K562 (cell line): ENCODE data around the gene S100P. TPM values are rescaled to one million over a fixed set of nuclear protein-coding genes. Genes with fewer than 3 reads are reported as not detected.
A peak's percentile ranks its signal among the peaks of the same experiment; 100 is the strongest.

ENCODE experiments used
- ATF1 ChIP-seq, 2 experiments: fragments of 450-650 bp in 1 of 2; IDR thresholded peaks; 2 replicates each; pipeline ENCODE4 v1.6.1; 2016; ENCODE audit warnings: missing compliant biosample characterization in 1 of 2, missing genetic modification characterization in 1 of 2
- ATF3 ChIP-seq, 2 experiments: fragments of 450-650 bp in 1 of 2; sonication (generic) in 1 of 2; formaldehyde crosslinking in 1 of 2; IDR thresholded peaks in 1 of 2; conservative IDR thresholded peaks in 1 of 2; 2 replicates each; pipeline versions ENCODE4 v1.6.1 to v1.8.1; 2016 to 2023; ENCODE audit warnings: mild to moderate bottlenecking in 2 of 2, moderate library complexity in 2 of 2, inconsistent platforms in 1 of 2, missing genetic modification reagents in 1 of 2
- BRF1 ChIP-seq: IDR thresholded peaks from 3 replicates; pipeline ENCODE4 v1.6.1; 2011; ENCODE audit warnings: borderline replicate concordance, mild to moderate bottlenecking; ENCODE audit not compliant: insufficient read length; ENCODE audit errors: extremely low read depth
- E2F6 ChIP-seq, 2 experiments: IDR thresholded peaks; 2 replicates each; pipeline ENCODE4 v1.6.1; 2011; ENCODE audit warnings: borderline replicate concordance in 1 of 2, control low read depth in 1 of 2, low read depth in 1 of 2, low read length in 1 of 2, mild to moderate bottlenecking in 1 of 2, mixed read lengths in 1 of 2, moderate library complexity in 1 of 2; ENCODE audit not compliant: insufficient read depth in 1 of 2, insufficient read length in 1 of 2, poor library complexity in 1 of 2, severe bottlenecking in 1 of 2; ENCODE audit errors: extremely low read depth in 1 of 2
- ELK3 ChIP-seq: fragments of 450-650 bp; formaldehyde crosslinking; IDR thresholded peaks from 2 replicates; pipeline ENCODE4 v1.4.0; 2020; ENCODE audit warnings: mild to moderate bottlenecking
- FOXP1 ChIP-seq: sonication (generic); formaldehyde crosslinking; IDR thresholded peaks from 2 replicates; pipeline ENCODE4 v1.8.0; 2022; ENCODE audit warnings: mild to moderate bottlenecking, missing genetic modification reagents
- HINFP ChIP-seq: fragments of 450-650 bp; conservative IDR thresholded peaks from 2 replicates; pipeline ENCODE4 v1.6.1; 2016; ENCODE audit warnings: missing genetic modification characterization, low read depth, mild to moderate bottlenecking, control low read depth, missing compliant biosample characterization
- HNRNPL ChIP-seq: fragments of 200-400 bp; formaldehyde crosslinking; IDR thresholded peaks from 2 replicates; pipeline ENCODE4 v1.6.1; 2017; ENCODE audit warnings: low read depth, mild to moderate bottlenecking, low read length
- MNT ChIP-seq, 2 experiments: fragments of 450-650 bp; conservative IDR thresholded peaks; 2 replicates each; pipeline ENCODE4 v1.6.1; 2017; ENCODE audit warnings: mild to moderate bottlenecking in 2 of 2, moderate library complexity in 2 of 2
- NR3C1 ChIP-seq: sonication (generic); formaldehyde crosslinking; IDR thresholded peaks from 2 replicates; pipeline ENCODE4 v1.8.1; 2022; ENCODE audit warnings: missing genetic modification reagents
- NUFIP1 ChIP-seq: fragments of 450-650 bp; IDR thresholded peaks from 2 replicates; pipeline ENCODE4 v1.6.1; 2018; ENCODE audit not compliant: partially characterized antibody
- TGIF2 ChIP-seq: sonication (generic); formaldehyde crosslinking; IDR thresholded peaks from 2 replicates; pipeline ENCODE4 v1.8.1; 2022; ENCODE audit warnings: mild to moderate bottlenecking, missing genetic modification reagents, moderate library complexity
- ZBED1 ChIP-seq: IDR thresholded peaks from 2 replicates; pipeline ENCODE4 v1.6.1; 2014
- ZNF232 ChIP-seq: sonication (generic); formaldehyde crosslinking; IDR thresholded peaks from 2 replicates; pipeline ENCODE4 v1.8.0; 2022; ENCODE audit warnings: mild to moderate bottlenecking, missing genetic modification reagents
- polyA plus RNA-seq, 8 experiments: library from polyadenylated mRNA; depleted of rRNA in 4 of 8; stranded (reverse) in 5 of 8; unstranded in 3 of 8; fragments of >200 nt; fragmentation: Nextera tagmentation in 2 of 8; fragmentation: Illumina TruSeq in 1 of 8; extraction: Ambion mirVana in 2 of 8; extraction: Trizol in 1 of 8; gene quantifications; 2 replicates each; pipeline versions ENCODE4 v1.2.1 to v1.2.3, GENCODE V29; 2011 to 2014; ENCODE audit warnings: inconsistent platforms in 1 of 8, missing spikeins in 1 of 8
- total RNA-seq, 7 experiments: library from RNA; depleted of rRNA in 6 of 7; stranded (reverse); fragments of >200 nt in 6 of 7; fragmentation: Illumina TruSeq in 2 of 7; extraction: Trizol in 2 of 7; gene quantifications; 2 replicates each; pipeline versions ENCODE4 v1.2.1 to v1.2.3, GENCODE V29; 2011 to 2021; ENCODE audit warnings: low replicate concordance in 1 of 7
- TF ChIP-seq, protein P1 (sequence below): sonication (generic); formaldehyde crosslinking; IDR thresholded peaks from 2 replicates; pipeline ENCODE4 v1.4.0; 2020; ENCODE audit warnings: mild to moderate bottlenecking, missing genetic modification reagents
- TF ChIP-seq, protein P2 (sequence below): sonication (generic); formaldehyde crosslinking; IDR thresholded peaks from 2 replicates; pipeline ENCODE4 v1.8.0; 2022; ENCODE audit warnings: mild to moderate bottlenecking, low read depth, missing genetic modification reagents

S100P gene
- total and polyA plus RNA-seq, 9 of the 15 experiments (the other 6 are each of a cell fraction or from before 2014, with no cell fraction given) = 4.1 to 23.8 (median 7.5) TPM

DNA sequence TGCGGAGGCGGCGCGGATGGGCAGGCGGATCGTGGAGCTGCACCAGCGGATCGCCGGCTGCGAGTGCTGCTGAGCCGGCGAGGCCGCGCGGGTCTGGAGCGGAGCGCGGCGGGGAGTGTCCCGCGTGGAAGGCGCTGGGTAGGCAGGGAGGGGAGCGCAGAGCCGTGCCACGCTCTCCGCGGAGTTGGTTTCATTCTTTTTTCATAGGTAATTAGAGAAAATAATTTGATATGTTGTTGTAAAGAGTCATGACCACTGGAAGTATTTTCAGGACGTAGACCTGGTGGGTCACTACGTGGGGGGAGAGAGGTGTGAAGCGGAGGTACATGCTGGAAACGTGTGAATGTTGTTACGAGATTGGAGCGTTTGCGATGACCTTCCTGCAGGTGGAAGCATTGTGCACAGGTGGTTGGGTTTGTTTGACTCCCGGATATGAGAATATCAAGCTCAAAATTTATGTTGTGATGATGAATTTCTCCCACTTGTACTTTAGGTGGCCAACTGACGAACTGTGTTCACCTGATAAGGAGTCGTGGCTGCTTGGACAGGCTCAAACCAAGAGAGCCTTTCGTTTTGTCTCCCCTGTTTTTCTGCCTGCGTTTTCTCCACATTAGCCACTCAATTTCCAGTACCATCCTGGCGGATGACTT is 19.1 kb upstream of the S100P start (continued):
- TF ChIP-seq, protein P1, sequence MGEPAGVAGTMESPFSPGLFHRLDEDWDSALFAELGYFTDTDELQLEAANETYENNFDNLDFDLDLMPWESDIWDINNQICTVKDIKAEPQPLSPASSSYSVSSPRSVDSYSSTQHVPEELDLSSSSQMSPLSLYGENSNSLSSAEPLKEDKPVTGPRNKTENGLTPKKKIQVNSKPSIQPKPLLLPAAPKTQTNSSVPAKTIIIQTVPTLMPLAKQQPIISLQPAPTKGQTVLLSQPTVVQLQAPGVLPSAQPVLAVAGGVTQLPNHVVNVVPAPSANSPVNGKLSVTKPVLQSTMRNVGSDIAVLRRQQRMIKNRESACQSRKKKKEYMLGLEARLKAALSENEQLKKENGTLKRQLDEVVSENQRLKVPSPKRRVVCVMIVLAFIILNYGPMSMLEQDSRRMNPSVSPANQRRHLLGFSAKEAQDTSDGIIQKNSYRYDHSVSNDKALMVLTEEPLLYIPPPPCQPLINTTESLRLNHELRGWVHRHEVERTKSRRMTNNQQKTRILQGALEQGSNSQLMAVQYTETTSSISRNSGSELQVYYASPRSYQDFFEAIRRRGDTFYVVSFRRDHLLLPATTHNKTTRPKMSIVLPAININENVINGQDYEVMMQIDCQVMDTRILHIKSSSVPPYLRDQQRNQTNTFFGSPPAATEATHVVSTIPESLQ (CRISPR knock-in tag) = no peak
- TF ChIP-seq HINFP = no peak
- TF ChIP-seq BRF1 = no peak
- TF ChIP-seq ZNF232 (CRISPR knock-in tag) = no peak
- TF ChIP-seq NUFIP1 = peak; percentile 56
- TF ChIP-seq TGIF2 (CRISPR knock-in tag) = no peak
- TF ChIP-seq, protein P2, sequence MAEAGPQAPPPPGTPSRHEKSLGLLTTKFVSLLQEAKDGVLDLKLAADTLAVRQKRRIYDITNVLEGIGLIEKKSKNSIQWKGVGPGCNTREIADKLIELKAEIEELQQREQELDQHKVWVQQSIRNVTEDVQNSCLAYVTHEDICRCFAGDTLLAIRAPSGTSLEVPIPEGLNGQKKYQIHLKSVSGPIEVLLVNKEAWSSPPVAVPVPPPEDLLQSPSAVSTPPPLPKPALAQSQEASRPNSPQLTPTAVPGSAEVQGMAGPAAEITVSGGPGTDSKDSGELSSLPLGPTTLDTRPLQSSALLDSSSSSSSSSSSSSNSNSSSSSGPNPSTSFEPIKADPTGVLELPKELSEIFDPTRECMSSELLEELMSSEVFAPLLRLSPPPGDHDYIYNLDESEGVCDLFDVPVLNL (CRISPR knock-in tag) = no peak
- TF ChIP-seq ATF3 (IDR thresholded peaks at IDR 0.05) = peak; percentile 41
- no peak for TF ChIP-seq ATF3 (CRISPR knock-in tag; conservative IDR thresholded peaks at IDR 0.05)
- TF ChIP-seq ELK3 (CRISPR knock-in tag) = no peak
- TF ChIP-seq FOXP1 (CRISPR knock-in tag) = 0 out of 2 replicates have a peak, but pooled peaks have one; percentile 33
- TF ChIP-seq MNT (conservative IDR thresholded peaks at IDR 0.05) = peak; percentile 27 to 72; a peak in 2 of 4 replicates
- TF ChIP-seq NR3C1 (CRISPR knock-in tag) = 0 out of 2 replicates have a peak, but pooled peaks have one; percentile 27
- no peak for TF ChIP-seq ZBED1
- TF ChIP-seq ATF1 (CRISPR knock-in tag; IDR thresholded peaks at IDR 0.05) = no peak
- TF ChIP-seq ATF1 (tag; IDR thresholded peaks at IDR 0.05) = peak; percentile 46
- no peak for TF ChIP-seq HNRNPL
- peak; percentile 37 to 61 for TF ChIP-seq E2F6 (IDR thresholded peaks at IDR 0.05; ENCODE audit: borderline replicate concordance in 1 of 2, extremely low read depth in 1 of 2, insufficient read depth in 1 of 2, insufficient read length in 1 of 2, low read depth in 1 of 2, low read length in 1 of 2, poor library complexity in 1 of 2, severe bottlenecking in 1 of 2)
